GM23248 (cell line): ENCODE data around the gene PNPLA2. TPM values are rescaled to one million over a fixed set of nuclear protein-coding genes. Genes with fewer than 3 reads are reported as not detected.

Source experiments
- DNase-seq: peaks from one replicate; pipeline ENCODE4 v3.0.0-alpha.2; 2015
- H2AFZ ChIP-seq: fragments of 200-600 bp; sonication (generic); 2 replicates; pipeline ENCODE4 v1.6.1; 2016; ENCODE audit warnings: antibody characterized with exemption
- H3F3A ChIP-seq: fragments of 200-600 bp; sonication (generic); 2 replicates; pipeline ENCODE4 v1.6.1; 2016; ENCODE audit warnings: mild to moderate bottlenecking, antibody characterized with exemption, mixed run types; ENCODE audit not compliant: insufficient read depth
- H3K27ac ChIP-seq: fragments of 200-600 bp; sonication (generic); 2 replicates; pipeline ENCODE4 v1.5.1; 2016; ENCODE audit warnings: mild to moderate bottlenecking
- H3K27me3 ChIP-seq: fragments of 200-600 bp; sonication (generic); replicated peaks from 2 replicates; pipeline ENCODE4 v1.6.1; 2016; ENCODE audit warnings: mild to moderate bottlenecking; ENCODE audit not compliant: insufficient read depth
- H3K36me3 ChIP-seq: fragments of 200-600 bp; sonication (generic); 2 replicates; pipeline ENCODE4 v1.6.1; 2016; ENCODE audit warnings: low read depth, mild to moderate bottlenecking
- H3K4me1 ChIP-seq: fragments of 200-600 bp; sonication (generic); 2 replicates; pipeline ENCODE4 v1.6.1; 2016; ENCODE audit warnings: mild to moderate bottlenecking; ENCODE audit not compliant: insufficient read depth
- H3K4me2 ChIP-seq: fragments of 200-600 bp; sonication (generic); one replicate; pipeline ENCODE4 v1.6.1; 2016; ENCODE audit warnings: mild to moderate bottlenecking; ENCODE audit not compliant: unreplicated experiment
- H3K4me3 ChIP-seq: fragments of 200-600 bp; sonication (generic); 2 replicates; pipeline ENCODE4 v1.5.1; 2016; ENCODE audit warnings: mild to moderate bottlenecking
- H3K79me2 ChIP-seq: fragments of 200-600 bp; sonication (generic); 2 replicates; pipeline ENCODE4 v1.6.1; 2016; ENCODE audit warnings: mild to moderate bottlenecking; ENCODE audit not compliant: insufficient read depth
- H3K9ac ChIP-seq: fragments of 200-600 bp; sonication (generic); 2 replicates; pipeline ENCODE4 v1.6.1; 2016; ENCODE audit warnings: mild to moderate bottlenecking
- H3K9me2 ChIP-seq: fragments of 200-600 bp; sonication (generic); 2 replicates; pipeline ENCODE4 v1.6.1; 2016; ENCODE audit warnings: mixed run types, mild to moderate bottlenecking, moderate library complexity; ENCODE audit not compliant: insufficient read depth
- H3K9me3 ChIP-seq: fragments of 200-600 bp; sonication (generic); one replicate; pipeline ENCODE4 v1.6.1; 2017; ENCODE audit warnings: low read depth
- H4K20me1 ChIP-seq: fragments of 200-600 bp; sonication (generic); 2 replicates; pipeline ENCODE4 v1.6.0; 2016; ENCODE audit not compliant: insufficient read depth
- EZH2 ChIP-seq: fragments of 200-600 bp; sonication (generic); IDR thresholded peaks from 2 replicates; pipeline ENCODE4 v1.6.1; 2018; ENCODE audit warnings: antibody characterized with exemption, mild to moderate bottlenecking; ENCODE audit not compliant: insufficient read depth, poor library complexity, severe bottlenecking
- EZH2phosphoT487 ChIP-seq: fragments of 200-600 bp; sonication (generic); IDR thresholded peaks from 2 replicates; pipeline ENCODE4 v1.6.1; 2018; ENCODE audit warnings: antibody characterized with exemption, moderate library complexity, mild to moderate bottlenecking, low read depth; ENCODE audit not compliant: insufficient read depth
- WGBS, 2 experiments: methylation state at CpG; one replicate each; pipeline ENCODE4 v1.1.6; 2015 to 2017; ENCODE audit warnings: low lambda C conversion rate in 2 of 2, low coverage in 1 of 2; ENCODE audit errors: missing lambda C conversion rate in 2 of 2; 5-methylcytosine and 5-hydroxymethylcytosine counted together
- in situ Hi-C: fragments of 300-500 bp; cut with MboI; formaldehyde crosslinking; loops from 2 replicates; pipeline ENCODE4 v1.15.0; 2020
- polyA plus RNA-seq: library from polyadenylated mRNA; unstranded; fragments of >200 nt; fragmentation: Nextera tagmentation; extraction: Ambion mirVana; gene quantifications from 2 replicates; pipeline ENCODE4 v1.2.1, GENCODE V29; 2016
- total RNA-seq: library from RNA; depleted of rRNA; stranded (reverse); fragments of >200 nt; shearing (Covaris generic); gene quantifications from 2 replicates; pipeline ENCODE4 v1.2.3, GENCODE V29; 2014

PNPLA2 gene
- total and polyA plus RNA-seq, 2 experiments from 2014 or later: 38.7 to 87.6 TPM

DNA sequence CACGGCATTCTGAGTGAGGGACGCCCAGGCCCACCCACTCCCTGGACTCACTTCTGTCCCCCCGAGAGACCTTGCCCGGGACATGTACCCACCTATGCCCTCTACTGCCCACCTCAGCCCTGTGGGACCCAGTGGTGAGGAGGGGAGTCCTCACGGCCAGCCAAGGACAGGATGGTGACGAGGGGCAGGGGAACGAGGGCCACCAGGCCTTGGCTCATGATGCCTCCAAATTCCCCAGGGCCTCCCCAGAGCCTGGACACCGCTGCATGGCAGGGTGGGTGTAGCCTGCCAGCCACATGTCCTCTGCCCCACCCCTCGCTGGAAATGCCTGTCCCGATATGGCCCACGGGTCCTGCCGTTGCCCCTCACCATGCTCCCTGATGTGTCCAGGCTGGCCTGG, 50.1 kb downstream of the PNPLA2 start:
- H3K79me2 ChIP-seq: no peaks in the 10 kb centered on the region
- no peak overlapping the region for H2AFZ ChIP-seq
- no peaks in the 10 kb centered on the region for H3K9me2 ChIP-seq
- TF ChIP-seq EZH2phosphoT487 (no peak), EZH2 (no peak)
- H3F3A ChIP-seq: no peaks in the 10 kb centered on the region
- 54 to 58% methylated on average over 10 to 11 of the region's 12 CpGs for WGBS, 2 experiments
- H3K9me3 ChIP-seq: no peaks in the 10 kb centered on the region
- no peak for DNase-seq
- no peaks in the 10 kb centered on the region for H3K4me1 ChIP-seq
- H3K4me2 ChIP-seq: no peak overlapping the region
- H3K27ac ChIP-seq: no peak overlapping the region
- H3K9ac ChIP-seq: no peak overlapping the region
- no peaks in the 10 kb centered on the region for H3K27me3 ChIP-seq
- H4K20me1 ChIP-seq: no peaks in the 10 kb centered on the region
- H3K4me3 ChIP-seq: no peak overlapping the region
- in situ Hi-C loops: no loop called here
- no peaks in the 10 kb centered on the region for H3K36me3 ChIP-seq

DNA sequence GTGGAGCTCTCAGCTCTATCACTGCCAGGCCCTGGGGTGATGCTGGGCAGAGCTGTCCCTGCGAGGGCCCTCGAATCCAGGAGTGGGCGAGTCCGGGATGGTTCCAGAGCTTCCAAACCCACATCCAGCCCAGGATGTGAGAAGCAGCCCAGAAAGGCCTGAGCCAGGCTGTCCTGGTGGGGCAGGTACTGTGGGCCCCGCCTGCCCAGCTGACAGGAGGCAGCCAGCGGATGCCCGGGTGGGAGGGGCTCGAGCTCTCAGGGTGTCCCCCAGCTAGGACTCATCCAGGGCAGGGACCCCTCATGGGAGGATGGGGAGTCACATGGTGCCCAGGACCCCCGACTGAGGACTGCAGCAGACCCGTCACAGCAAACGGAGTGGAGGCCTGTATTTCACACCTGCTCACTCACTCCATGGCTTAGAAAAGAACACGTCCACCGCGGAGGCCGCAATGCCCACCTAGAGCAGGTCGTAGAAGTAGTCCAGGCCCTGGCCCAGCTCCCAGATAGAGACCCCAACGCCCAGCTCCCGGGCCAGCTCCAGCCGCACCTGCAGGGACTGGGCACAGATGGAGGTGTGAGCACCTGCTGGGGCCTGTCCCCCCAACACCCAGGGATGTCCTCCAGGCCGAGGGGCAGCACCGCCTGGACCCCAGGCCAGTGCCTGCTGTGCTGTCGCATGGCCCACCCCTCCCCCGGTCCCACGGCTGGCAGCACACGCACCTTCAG, 50.8 kb downstream of the PNPLA2 start:
- WGBS, 2 experiments: 71 to 79% methylated on average over 21 of the region's 25 CpGs
- Histone ChIP-seq H2AFZ (no peak overlapping the region), H3F3A (no peaks in the 10 kb centered on the region), H3K9me3 (no peaks in the 10 kb centered on the region), H3K79me2 (no peaks in the 10 kb centered on the region), H3K36me3 (no peaks in the 10 kb centered on the region), H4K20me1 (no peaks in the 10 kb centered on the region), H3K9me2 (no peaks in the 10 kb centered on the region), H3K9ac (no peak overlapping the region), H3K27ac (no peak overlapping the region), H3K4me2 (no peak overlapping the region), H3K4me1 (no peaks in the 10 kb centered on the region), H3K4me3 (no peak overlapping the region), H3K27me3 (no peaks in the 10 kb centered on the region)
- no peak for DNase-seq
- in situ Hi-C loops: no loop called here
- TF ChIP-seq EZH2 (no peak), EZH2phosphoT487 (no peak)

DNA sequence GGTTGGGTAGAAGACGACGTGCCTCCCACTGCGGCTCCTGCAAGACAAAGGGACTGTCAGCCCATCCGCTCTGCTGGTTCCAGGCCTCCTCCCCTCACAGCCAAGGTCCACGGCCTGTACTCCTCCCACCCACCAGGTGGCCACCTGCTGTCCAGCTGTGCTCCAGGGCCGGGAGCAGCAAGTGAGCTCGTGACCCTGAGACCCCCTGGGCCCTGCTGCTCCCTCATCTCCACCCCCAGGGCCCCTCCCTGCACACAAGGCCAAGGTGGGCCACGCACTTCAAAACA, 51.4 kb downstream of the PNPLA2 start:
- Histone ChIP-seq H4K20me1 (no peaks in the 10 kb centered on the region), H3K4me1 (no peaks in the 10 kb centered on the region), H3K9me3 (no peaks in the 10 kb centered on the region), H3K27me3 (no peaks in the 10 kb centered on the region), H3K36me3 (no peaks in the 10 kb centered on the region), H3K79me2 (no peaks in the 10 kb centered on the region), H3K4me3 (no peak overlapping the region), H3K9ac (no peak overlapping the region), H2AFZ (no peak overlapping the region), H3F3A (no peaks in the 10 kb centered on the region), H3K27ac (no peak overlapping the region), H3K4me2 (no peak overlapping the region), H3K9me2 (no peaks in the 10 kb centered on the region)
- TF ChIP-seq EZH2phosphoT487 (no peak), EZH2 (no peak)
- WGBS, 2 experiments: 70 to 92% methylated on average over 2 to 5 of the region's 8 CpGs
- DNase-seq: no peak
- in situ Hi-C loops: no loop called here

DNA sequence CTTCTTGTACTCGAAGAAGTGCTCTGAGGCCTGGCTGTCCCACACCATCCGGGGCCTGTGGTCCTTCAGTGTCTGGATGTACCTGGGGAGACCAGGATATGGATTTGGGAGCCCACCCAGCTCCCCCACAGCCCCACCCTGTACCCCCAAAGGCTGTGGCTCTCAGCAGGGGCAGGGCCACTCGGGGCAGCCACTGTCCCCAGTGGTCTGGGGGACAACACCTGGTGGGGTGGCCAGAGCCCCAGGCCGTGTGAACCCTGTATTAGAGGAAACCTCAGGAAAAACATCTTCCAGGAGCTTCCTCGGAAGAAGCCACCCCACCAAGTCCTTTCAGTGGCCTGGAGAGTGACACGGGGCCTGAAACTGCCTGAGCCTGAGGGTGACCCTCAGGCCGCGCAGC, 51.7 kb downstream of the PNPLA2 start:
- H3K9me2 ChIP-seq: no peaks in the 10 kb centered on the region
- TF ChIP-seq EZH2 (no peak), EZH2phosphoT487 (no peak)
- no peaks in the 10 kb centered on the region for H3K4me1 ChIP-seq
- H3K36me3 ChIP-seq: no peaks in the 10 kb centered on the region
- H3K9me3 ChIP-seq: no peaks in the 10 kb centered on the region
- H3K4me2 ChIP-seq: no peak overlapping the region
- no peak overlapping the region for H3K27ac ChIP-seq
- no peak overlapping the region for H3K9ac ChIP-seq
- 78 to 81% methylated on average over 6 to 8 of the region's 8 CpGs for WGBS, 2 experiments
- no peak overlapping the region for H2AFZ ChIP-seq
- H3K27me3 ChIP-seq: no peaks in the 10 kb centered on the region
- no peaks in the 10 kb centered on the region for H4K20me1 ChIP-seq
- in situ Hi-C loops: no loop called here
- H3K79me2 ChIP-seq: no peaks in the 10 kb centered on the region
- H3K4me3 ChIP-seq: no peak overlapping the region
- no peaks in the 10 kb centered on the region for H3F3A ChIP-seq
- DNase-seq: no peak

DNA sequence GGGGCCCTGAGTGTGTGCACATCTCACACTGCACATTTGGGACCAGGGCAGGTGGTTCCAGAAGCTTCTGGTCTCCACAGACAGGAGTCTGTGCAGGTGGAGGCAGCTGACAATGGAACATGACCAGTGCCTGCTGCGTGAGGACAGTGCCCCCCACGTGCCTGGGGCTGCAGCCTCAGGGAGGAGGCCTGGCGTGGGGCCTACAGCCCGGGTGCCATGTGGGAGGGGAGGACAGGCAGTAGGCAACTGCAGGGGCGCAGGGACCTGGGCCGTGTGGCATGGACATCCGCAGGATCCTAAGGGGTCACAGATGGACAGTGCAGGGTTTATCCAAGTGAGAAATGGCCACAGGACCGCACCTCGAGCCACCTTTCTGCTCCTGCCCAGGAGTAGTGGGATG, 52.8 kb downstream of the PNPLA2 start:
- Histone ChIP-seq H3K4me1 (no peaks in the 10 kb centered on the region), H3F3A (no peaks in the 10 kb centered on the region), H3K27ac (no peak overlapping the region), H3K4me3 (no peak overlapping the region), H3K9ac (no peak overlapping the region), H3K4me2 (no peak overlapping the region), H3K9me2 (no peaks in the 10 kb centered on the region), H3K79me2 (no peaks in the 10 kb centered on the region), H4K20me1 (no peaks in the 10 kb centered on the region), H3K27me3 (no peaks in the 10 kb centered on the region), H3K36me3 (no peaks in the 10 kb centered on the region), H3K9me3 (no peaks in the 10 kb centered on the region), H2AFZ (no peak overlapping the region)
- 59 to 60% methylated on average over 8 to 9 of the region's 9 CpGs for WGBS, 2 experiments
- no peak for TF ChIP-seq EZH2phosphoT487
- TF ChIP-seq EZH2: no peak
- in situ Hi-C loops: no loop called here
- no peak for DNase-seq
